IPS-20b (cell line): Measurements from ENCODE around the gene NSUN4.

Experiments used
- H3K27ac ChIP-seq: one replicate; pipeline ENCODE4 v1.5.1; 2013; ENCODE audit warnings: low read length
- H3K27me3 ChIP-seq: 2 replicates; pipeline ENCODE4 v1.6.1; 2013; ENCODE audit warnings: mild to moderate bottlenecking, low read length, inconsistent platforms; ENCODE audit not compliant: insufficient read depth
- H3K36me3 ChIP-seq: 2 replicates; pipeline ENCODE4 v1.6.1; 2013; ENCODE audit warnings: low read depth, mild to moderate bottlenecking, inconsistent platforms, low read length, moderate library complexity; ENCODE audit not compliant: insufficient read depth
- H3K4me1 ChIP-seq: 2 replicates; pipeline ENCODE4 v1.6.1; 2013; ENCODE audit warnings: mild to moderate bottlenecking, control low read depth, inconsistent platforms, low read length, moderate library complexity; ENCODE audit not compliant: insufficient read depth
- H3K4me3 ChIP-seq: 2 replicates; pipeline ENCODE4 v1.5.1; 2013; ENCODE audit warnings: mild to moderate bottlenecking, low read length, inconsistent platforms
- H3K9ac ChIP-seq: 2 replicates; pipeline ENCODE4 v1.6.1; 2013; ENCODE audit warnings: low read depth, mild to moderate bottlenecking, inconsistent platforms, low read length, moderate library complexity
- H3K9me3 ChIP-seq: 2 replicates; pipeline ENCODE4 v1.6.1; 2013; ENCODE audit warnings: mild to moderate bottlenecking, low read depth, low read length, inconsistent platforms; ENCODE audit not compliant: insufficient read depth

The NSUN4 gene

GRCh38 chr1:46401964-46402626, 61.5 kb downstream of the NSUN4 start:
- Histone ChIP-seq H3K9ac (no peak overlapping the region), H3K27me3 (peaks cover 2% of the 10 kb centered on the region; the same call in 1 of the 2 replicates)

DNA sequence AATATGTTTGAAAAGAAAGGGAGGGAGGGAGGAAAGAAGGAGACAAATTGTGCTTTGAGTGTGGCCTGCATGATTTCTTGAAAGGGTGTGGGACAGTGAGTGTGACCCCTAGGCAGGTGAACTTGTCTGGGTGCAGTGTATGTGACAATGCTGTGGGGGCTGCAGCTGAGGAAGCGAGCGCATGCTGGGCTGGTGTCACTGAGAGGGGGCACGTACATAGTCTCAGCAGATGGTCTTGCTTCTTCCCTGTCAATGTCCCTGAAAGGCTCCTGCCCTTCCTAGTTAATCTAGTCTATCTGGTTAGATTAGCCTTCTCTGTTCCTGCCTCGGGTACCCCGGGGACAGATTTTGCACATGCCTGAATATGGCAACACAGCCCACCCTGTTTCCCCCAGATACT, 63.3 kb downstream of the NSUN4 start:
- Histone ChIP-seq H3K36me3 (peaks cover 6% of the 10 kb centered on the region), H3K9ac (no peak overlapping the region), H3K4me3 (no peak overlapping the region), H3K9me3 (no peaks in the 10 kb centered on the region), H3K4me1 (peaks cover 18% of the 10 kb centered on the region; the same call in 1 of the 2 replicates), H3K27me3 (no peaks in the 10 kb centered on the region), H3K27ac (no peak overlapping the region)

More at GRCh38 chr1:46401964-46402626, 61.5 kb downstream of the NSUN4 start:
- Histone ChIP-seq H3K4me1 (peaks cover 16% of the 10 kb centered on the region; the same call in 1 of the 2 replicates), H3K36me3 (no peaks in the 10 kb centered on the region), H3K4me3 (no peak overlapping the region), H3K27ac (no peak overlapping the region), H3K9me3 (no peaks in the 10 kb centered on the region)

DNA sequence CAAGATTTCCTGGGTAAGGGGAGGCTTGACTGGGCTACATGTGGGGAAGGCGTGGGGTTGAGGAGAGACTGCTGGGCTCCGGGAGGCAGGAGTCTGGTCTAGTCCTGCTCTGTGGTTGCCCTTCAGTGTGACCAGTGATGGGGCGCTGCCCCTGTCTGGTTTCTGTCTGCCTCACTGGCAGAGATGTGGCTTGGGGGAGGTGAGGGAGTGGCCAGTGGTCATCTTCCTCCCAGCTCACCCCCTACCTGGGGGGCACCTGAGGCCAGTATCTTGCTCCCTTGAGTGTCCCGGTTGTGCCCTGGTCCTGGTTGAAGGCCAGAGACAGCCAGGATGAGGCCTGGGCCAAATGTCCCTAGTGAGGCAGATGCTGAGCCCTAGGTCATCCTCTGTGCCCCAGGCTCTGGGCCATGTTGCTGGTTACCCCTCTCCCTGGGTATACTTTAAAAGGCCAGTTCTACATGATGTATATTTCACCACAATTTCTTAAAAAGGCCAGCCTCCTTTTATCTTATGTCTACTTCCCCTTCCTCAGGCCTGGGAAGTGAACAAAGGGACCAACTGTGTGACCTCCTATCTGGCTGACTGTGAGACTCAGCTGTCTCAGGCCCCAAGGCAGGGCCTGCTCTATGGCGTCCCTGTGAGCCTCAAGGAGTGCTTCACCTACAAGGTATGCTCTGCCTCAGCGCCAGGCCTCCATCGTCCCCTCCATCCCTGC, 64.0 kb downstream of the NSUN4 start:
- H3K4me3 ChIP-seq, result no peak overlapping the region
- H3K9me3 ChIP-seq, result no peaks in the 10 kb centered on the region
- peaks cover 18% of the 10 kb centered on the region; the same call in 1 of the 2 replicates for H3K4me1 ChIP-seq
- no peaks in the 10 kb centered on the region for H3K27me3 ChIP-seq
- H3K27ac ChIP-seq, result no peak overlapping the region
- H3K36me3 ChIP-seq, result peaks cover 6% of the 10 kb centered on the region
- no peak overlapping the region for H3K9ac ChIP-seq

GRCh38 chr1:46405197-46405555, 64.6 kb downstream of the NSUN4 start:
- H3K9me3 ChIP-seq, result no peaks in the 10 kb centered on the region
- no peak overlapping the region for H3K27ac ChIP-seq
- H3K9ac ChIP-seq, result no peak overlapping the region
- H3K4me3 ChIP-seq, result no peak overlapping the region
- peaks cover 18% of the 10 kb centered on the region; the same call in 1 of the 2 replicates for H3K4me1 ChIP-seq
- no peaks in the 10 kb centered on the region for H3K27me3 ChIP-seq
- peaks cover 6% of the 10 kb centered on the region for H3K36me3 ChIP-seq

DNA sequence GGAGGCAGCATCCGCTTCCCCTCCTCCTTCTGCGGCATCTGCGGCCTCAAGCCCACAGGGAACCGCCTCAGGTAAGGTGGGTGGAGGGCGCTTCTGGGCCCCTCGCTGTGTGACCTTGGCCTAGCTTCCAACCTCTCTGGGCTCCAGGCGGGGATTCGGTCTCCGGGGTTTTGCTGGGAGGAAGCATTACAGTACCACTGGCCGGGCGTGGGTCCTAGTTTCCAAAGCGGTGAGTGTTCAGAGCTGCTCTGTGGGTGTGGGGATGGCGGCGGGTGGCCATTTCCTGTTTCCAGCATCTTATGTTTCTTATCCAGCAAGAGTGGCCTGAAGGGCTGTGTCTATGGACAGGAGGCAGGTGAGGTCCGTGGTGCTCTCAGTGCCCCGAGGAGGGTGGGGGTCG, 65.1 kb downstream of the NSUN4 start:
- H3K4me3 ChIP-seq, result no peak overlapping the region
- peaks cover 6% of the 10 kb centered on the region for H3K36me3 ChIP-seq
- H3K27ac ChIP-seq, result no peak overlapping the region
- H3K9me3 ChIP-seq, result no peaks in the 10 kb centered on the region
- H3K4me1 ChIP-seq, result peaks cover 13% of the 10 kb centered on the region; the same call in 1 of the 2 replicates
- no peaks in the 10 kb centered on the region for H3K27me3 ChIP-seq
- no peak overlapping the region for H3K9ac ChIP-seq

DNA sequence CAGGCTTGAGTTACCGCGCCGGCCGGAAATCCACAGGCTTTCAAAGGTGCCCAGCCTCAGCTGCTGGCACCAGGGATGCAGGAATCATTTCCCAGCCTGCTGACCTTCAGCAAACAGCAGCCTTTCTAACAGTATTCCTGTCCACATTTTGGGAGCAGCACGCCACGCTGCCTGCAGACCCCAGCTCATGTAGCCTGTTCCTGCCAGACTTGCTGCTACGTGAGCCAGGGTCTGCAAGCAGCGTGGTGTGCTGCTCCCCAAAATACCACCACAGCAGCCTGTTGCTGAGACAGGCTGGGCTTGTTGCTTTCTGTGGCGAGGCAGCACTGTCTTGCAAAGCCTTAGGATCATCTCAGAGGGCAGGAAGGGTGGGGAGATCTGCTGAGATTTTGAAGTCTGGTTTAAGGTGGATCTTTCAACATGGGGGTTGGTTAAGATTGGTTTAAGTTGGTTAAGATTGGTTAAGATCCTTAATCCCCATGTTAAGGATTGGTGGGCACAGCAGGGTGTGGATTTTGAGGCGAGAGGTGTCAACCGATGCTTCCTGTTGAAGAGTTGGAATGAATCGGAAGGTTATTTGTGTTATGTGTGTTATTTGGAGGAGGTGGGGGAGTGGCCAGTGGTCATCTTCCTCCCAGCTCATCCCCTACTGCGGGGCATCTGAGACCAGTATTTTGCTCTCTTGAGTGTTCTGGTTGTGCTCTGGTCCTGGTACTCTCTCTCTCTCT, 66.4 kb downstream of the NSUN4 start:
- peak overlapping the region; percentile 75; the same call in 1 of the 2 replicates for H3K9ac ChIP-seq
- no peaks in the 10 kb centered on the region for H3K9me3 ChIP-seq
- peaks cover 6% of the 10 kb centered on the region for H3K36me3 ChIP-seq
- peaks cover 7% of the 10 kb centered on the region; the same call in 1 of the 2 replicates for H3K4me1 ChIP-seq
- no peaks in the 10 kb centered on the region for H3K27me3 ChIP-seq
- H3K4me3 ChIP-seq, result no peak overlapping the region
- H3K27ac ChIP-seq, result no peak overlapping the region

- H3K4me3 ChIP-seq, result no peak overlapping the region
- H3K27me3 ChIP-seq, result no peaks in the 10 kb centered on the region
- no peak overlapping the region for H3K27ac ChIP-seq
- peaks cover 6% of the 10 kb centered on the region for H3K36me3 ChIP-seq
- peak overlapping the region; percentile 75; the same call in 1 of the 2 replicates for H3K9ac ChIP-seq
- peaks cover 7% of the 10 kb centered on the region; the same call in 1 of the 2 replicates for H3K4me1 ChIP-seq
- H3K9me3 ChIP-seq, result no peaks in the 10 kb centered on the region
Measured at GRCh38 chr1:46407636-46408035, 67.0 kb downstream of the NSUN4 start.

GRCh38 chr1:46408356-46409062, 67.9 kb downstream of the NSUN4 start:
- H3K27ac ChIP-seq, result no peak overlapping the region
- H3K9me3 ChIP-seq, result no peaks in the 10 kb centered on the region
- H3K36me3 ChIP-seq, result peaks cover 6% of the 10 kb centered on the region
- H3K9ac ChIP-seq, result no peak overlapping the region
- H3K4me1 ChIP-seq, result peaks cover 7% of the 10 kb centered on the region; the same call in 1 of the 2 replicates
- H3K27me3 ChIP-seq, result no peaks in the 10 kb centered on the region
- H3K4me3 ChIP-seq, result no peak overlapping the region

DNA sequence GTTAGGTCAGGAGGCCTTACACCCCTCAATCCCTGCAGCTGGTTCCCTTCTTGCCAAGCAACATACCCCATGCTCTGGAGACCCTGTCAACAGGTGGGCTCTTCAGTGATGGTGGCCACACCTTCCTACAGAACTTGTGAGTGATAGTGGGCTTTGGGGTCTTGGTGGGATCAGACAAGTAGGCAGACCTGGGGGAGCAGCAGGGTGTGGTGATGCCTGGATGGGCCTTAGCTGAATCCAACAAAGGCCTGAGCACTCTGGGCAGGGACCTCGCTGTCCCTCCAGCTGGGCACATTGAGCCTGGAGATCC, 68.4 kb downstream of the NSUN4 start:
- Histone ChIP-seq H3K27ac (no peak overlapping the region), H3K4me1 (peaks cover 7% of the 10 kb centered on the region; the same call in 1 of the 2 replicates), H3K4me3 (no peak overlapping the region), H3K9ac (no peak overlapping the region), H3K27me3 (no peaks in the 10 kb centered on the region), H3K36me3 (peaks cover 6% of the 10 kb centered on the region), H3K9me3 (no peaks in the 10 kb centered on the region)

- Histone ChIP-seq H3K27ac (no peak overlapping the region), H3K4me3 (no peak overlapping the region), H3K36me3 (peaks cover 6% of the 10 kb centered on the region), H3K9ac (no peak overlapping the region), H3K27me3 (no peaks in the 10 kb centered on the region), H3K9me3 (no peaks in the 10 kb centered on the region), H3K4me1 (peaks cover 7% of the 10 kb centered on the region; the same call in 1 of the 2 replicates)
Measured at GRCh38 chr1:46410156-46411009, 69.8 kb downstream of the NSUN4 start.
